ENCODE measurements around the gene CNTN4.

GRCh38 chr3:2656806-2657777, 558.4 kb downstream of the CNTN4 start:
- TF ChIP-seq POLR2A (IDR thresholded peaks at IDR 0.05; ENCODE audit: low read depth) (no peak), POLR2AphosphoS5 (IDR thresholded peaks at IDR 0.05) (no peak)
- TF ChIP-seq, protein P1, sequence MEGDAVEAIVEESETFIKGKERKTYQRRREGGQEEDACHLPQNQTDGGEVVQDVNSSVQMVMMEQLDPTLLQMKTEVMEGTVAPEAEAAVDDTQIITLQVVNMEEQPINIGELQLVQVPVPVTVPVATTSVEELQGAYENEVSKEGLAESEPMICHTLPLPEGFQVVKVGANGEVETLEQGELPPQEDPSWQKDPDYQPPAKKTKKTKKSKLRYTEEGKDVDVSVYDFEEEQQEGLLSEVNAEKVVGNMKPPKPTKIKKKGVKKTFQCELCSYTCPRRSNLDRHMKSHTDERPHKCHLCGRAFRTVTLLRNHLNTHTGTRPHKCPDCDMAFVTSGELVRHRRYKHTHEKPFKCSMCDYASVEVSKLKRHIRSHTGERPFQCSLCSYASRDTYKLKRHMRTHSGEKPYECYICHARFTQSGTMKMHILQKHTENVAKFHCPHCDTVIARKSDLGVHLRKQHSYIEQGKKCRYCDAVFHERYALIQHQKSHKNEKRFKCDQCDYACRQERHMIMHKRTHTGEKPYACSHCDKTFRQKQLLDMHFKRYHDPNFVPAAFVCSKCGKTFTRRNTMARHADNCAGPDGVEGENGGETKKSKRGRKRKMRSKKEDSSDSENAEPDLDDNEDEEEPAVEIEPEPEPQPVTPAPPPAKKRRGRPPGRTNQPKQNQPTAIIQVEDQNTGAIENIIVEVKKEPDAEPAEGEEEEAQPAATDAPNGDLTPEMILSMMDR (IDR thresholded peaks at IDR 0.05), result no peak
